ENCODE data around the gene ANO4. TPM values are rescaled to one million over a fixed set of nuclear protein-coding genes. Genes with fewer than 3 reads are reported as not detected.

The ANO4 gene
- total RNA-seq, 1 donor from 2014 or later: not detected

DNA sequence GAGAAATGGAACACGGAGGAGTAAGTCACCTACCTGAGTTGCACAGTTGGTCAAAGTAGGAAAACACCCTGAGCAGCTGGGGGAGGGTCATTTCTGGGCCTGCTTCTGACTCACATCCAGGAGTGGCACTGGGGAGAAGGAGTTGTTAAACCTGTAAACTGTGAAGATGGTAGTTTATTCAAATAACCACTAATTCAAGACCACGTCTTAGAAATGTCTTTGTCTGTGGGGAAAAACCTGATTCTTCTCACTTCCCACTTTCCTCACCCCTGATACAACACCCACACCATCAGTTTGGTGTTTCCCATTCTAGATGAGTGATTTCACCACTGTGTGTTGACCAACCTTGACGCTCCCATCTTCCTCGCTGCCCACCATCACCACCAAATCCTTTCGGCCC lies 207.1 kb downstream of the ANO4 start:
- Histone ChIP-seq H3K36me3 (no peaks in the 10 kb centered on the region), H3K27me3 (ENCODE audit: low read depth) (no peaks in the 10 kb centered on the region), H3K27ac (replicated peaks) (no peak overlapping the region), H3K4me1 (no peaks in the 10 kb centered on the region), H3K9me3 (replicated peaks) (no peaks in the 10 kb centered on the region), H3K4me3 (no peak overlapping the region)
- DNase-seq: no peak
- intact Hi-C loops (cut with micrococcal nuclease): no loop called here
- TF ChIP-seq, protein P1, sequence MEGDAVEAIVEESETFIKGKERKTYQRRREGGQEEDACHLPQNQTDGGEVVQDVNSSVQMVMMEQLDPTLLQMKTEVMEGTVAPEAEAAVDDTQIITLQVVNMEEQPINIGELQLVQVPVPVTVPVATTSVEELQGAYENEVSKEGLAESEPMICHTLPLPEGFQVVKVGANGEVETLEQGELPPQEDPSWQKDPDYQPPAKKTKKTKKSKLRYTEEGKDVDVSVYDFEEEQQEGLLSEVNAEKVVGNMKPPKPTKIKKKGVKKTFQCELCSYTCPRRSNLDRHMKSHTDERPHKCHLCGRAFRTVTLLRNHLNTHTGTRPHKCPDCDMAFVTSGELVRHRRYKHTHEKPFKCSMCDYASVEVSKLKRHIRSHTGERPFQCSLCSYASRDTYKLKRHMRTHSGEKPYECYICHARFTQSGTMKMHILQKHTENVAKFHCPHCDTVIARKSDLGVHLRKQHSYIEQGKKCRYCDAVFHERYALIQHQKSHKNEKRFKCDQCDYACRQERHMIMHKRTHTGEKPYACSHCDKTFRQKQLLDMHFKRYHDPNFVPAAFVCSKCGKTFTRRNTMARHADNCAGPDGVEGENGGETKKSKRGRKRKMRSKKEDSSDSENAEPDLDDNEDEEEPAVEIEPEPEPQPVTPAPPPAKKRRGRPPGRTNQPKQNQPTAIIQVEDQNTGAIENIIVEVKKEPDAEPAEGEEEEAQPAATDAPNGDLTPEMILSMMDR (IDR thresholded peaks at IDR 0.05; ENCODE audit: borderline replicate concordance): no peak

DNA sequence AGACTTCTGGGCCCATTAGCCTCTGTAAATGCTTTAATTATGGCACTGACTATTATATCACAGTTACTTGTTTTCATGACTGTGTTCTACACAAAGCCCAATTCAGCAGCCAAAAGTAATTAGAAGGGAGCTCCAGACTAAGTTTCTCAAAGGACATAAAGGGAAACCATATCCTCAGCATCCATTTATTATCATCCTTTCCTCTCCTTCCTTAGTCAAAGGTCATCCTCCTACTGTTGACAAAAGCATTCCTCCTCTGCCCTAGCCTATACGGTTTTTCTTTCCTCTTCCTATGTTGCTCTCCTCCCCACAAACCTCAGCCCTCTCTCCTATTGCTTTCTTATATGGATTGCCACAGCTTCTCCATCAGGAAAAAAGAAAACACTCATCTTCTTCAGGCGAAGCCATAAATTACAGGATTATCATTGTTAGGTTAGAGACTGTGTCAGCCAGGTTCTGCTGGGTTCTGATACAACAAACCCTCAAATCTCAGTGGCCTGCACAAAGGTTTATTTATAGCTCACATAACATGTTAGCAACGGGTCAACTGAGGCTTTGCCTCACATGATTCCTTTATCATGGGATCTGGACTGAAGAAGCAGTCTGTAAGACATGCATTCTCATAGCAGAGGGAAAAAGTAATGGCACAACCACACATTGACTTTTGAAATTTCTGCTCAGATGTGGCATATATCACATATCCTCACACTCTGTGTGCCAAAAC lies 208.3 kb downstream of the ANO4 start:
- TF ChIP-seq, protein P1 (IDR thresholded peaks at IDR 0.05; ENCODE audit: borderline replicate concordance): no peak
- Histone ChIP-seq H3K36me3 (no peaks in the 10 kb centered on the region), H3K27ac (replicated peaks) (no peak overlapping the region), H3K9me3 (replicated peaks) (peaks cover under 1% of the 10 kb centered on the region), H3K4me3 (no peak overlapping the region), H3K4me1 (no peaks in the 10 kb centered on the region), H3K27me3 (ENCODE audit: low read depth) (no peaks in the 10 kb centered on the region)
- intact Hi-C loops (cut with micrococcal nuclease): no loop called here
- DNase-seq: no peak

DNA sequence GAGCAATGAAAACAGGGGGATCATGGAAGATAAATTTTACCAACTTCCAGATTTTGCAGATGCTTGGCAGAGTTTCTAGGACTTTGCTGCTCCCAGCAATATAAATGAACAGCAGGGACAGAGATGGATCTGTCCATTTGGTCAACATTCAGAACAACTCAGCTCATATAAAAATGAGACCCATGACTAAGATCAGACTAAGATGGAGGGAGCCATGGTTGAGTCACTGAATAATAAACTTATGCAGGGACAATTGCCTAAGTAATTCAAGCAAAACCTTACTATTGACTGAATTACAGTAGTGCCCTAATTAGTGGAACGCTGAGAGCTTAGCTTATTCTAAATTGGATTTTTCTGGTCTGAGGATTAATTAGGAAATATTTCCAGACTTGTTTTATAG lies 210.3 kb downstream of the ANO4 start:
- no peak overlapping the region for H3K27ac ChIP-seq (replicated peaks)
- H3K4me3 ChIP-seq: no peak overlapping the region
- TF ChIP-seq, protein P1 (IDR thresholded peaks at IDR 0.05; ENCODE audit: borderline replicate concordance): no peak
- no peaks in the 10 kb centered on the region for H3K4me1 ChIP-seq
- peaks cover 21% of the 10 kb centered on the region for H3K9me3 ChIP-seq (replicated peaks)
- no peak for DNase-seq
- H3K36me3 ChIP-seq: no peaks in the 10 kb centered on the region
- no peaks in the 10 kb centered on the region for H3K27me3 ChIP-seq (ENCODE audit: low read depth)
- intact Hi-C loops (cut with micrococcal nuclease): no loop called here

DNA sequence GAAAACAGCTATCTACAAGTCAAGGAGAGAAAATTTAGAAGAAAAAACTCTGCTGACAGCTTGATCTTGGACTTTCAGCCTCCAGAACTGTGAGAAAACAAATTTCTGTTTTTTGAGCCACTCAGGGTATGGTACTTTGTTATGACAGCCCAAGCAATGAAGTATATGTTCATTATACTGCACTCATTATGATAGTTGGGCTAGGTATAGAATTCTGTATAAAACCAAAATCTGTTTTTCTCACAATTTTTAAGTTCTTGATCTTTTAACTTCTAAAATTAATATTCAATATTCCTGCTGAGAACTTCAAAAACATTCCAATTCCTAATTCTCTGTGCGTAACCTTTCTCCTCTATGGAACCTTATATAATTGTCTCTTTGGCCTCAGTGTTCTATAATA lies 214.7 kb downstream of the ANO4 start:
- intact Hi-C loops (cut with micrococcal nuclease): no loop called here
- H3K36me3 ChIP-seq: no peaks in the 10 kb centered on the region
- H3K9me3 ChIP-seq (replicated peaks): peaks cover 33% of the 10 kb centered on the region
- TF ChIP-seq, protein P1 (IDR thresholded peaks at IDR 0.05; ENCODE audit: borderline replicate concordance): no peak
- H3K27me3 ChIP-seq (ENCODE audit: low read depth): no peaks in the 10 kb centered on the region
- no peak for DNase-seq
- H3K4me1 ChIP-seq: no peaks in the 10 kb centered on the region
- no peak overlapping the region for H3K27ac ChIP-seq (replicated peaks)
- no peak overlapping the region for H3K4me3 ChIP-seq

DNA sequence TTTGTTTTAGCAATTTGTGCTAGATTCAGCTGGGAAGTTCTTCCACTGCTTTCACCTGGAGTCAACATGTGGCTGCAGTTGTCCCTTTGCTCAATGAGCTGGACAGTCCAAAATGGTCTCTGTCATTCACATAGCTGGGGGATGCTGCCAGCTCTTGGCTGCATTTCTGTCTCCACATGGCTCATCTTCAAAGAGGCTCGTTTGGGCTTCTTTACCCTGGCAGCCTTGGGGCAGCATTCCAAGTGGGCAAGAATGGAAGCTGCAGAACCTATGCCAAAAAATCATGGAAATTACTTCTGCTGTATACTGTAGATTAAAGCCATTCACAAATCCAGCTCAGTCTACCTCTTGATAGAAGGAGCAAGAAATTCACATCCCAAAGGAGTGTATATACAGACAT lies 216.3 kb downstream of the ANO4 start:
- TF ChIP-seq, protein P1 (IDR thresholded peaks at IDR 0.05; ENCODE audit: borderline replicate concordance): no peak
- no peak overlapping the region for H3K27ac ChIP-seq (replicated peaks)
- H3K9me3 ChIP-seq (replicated peaks): peaks cover 33% of the 10 kb centered on the region
- no peak for DNase-seq
- H3K27me3 ChIP-seq (ENCODE audit: low read depth): no peaks in the 10 kb centered on the region
- H3K4me1 ChIP-seq: no peaks in the 10 kb centered on the region
- H3K36me3 ChIP-seq: no peaks in the 10 kb centered on the region
- H3K4me3 ChIP-seq: no peak overlapping the region
- intact Hi-C loops (cut with micrococcal nuclease): no loop called here
